Vagina (tissue), 2 donors: ENCODE measurements around the gene ZNF697.

Experiments
- POLR2AphosphoS5 ChIP-seq, 2 donors: sonication (generic); formaldehyde crosslinking; IDR thresholded peaks; one replicate each; pipeline ENCODE4 v1.9.0; 2017; ENCODE audit warnings: antibody characterized with exemption in 2 of 2, mild to moderate bottlenecking in 2 of 2, low read depth in 1 of 2; ENCODE audit not compliant: insufficient read depth in 1 of 2
- TF ChIP-seq, protein P1 (sequence below), 3 experiments: fragments of 450-650 bp in 2 of 3; fragments of 200-600 bp in 1 of 3; sonication (generic) in 1 of 3; IDR thresholded peaks; one replicate each; pipeline ENCODE4 v1.5.1; 2017 to 2019; ENCODE audit warnings: antibody characterized with exemption in 3 of 3, mild to moderate bottlenecking in 2 of 3, moderate library complexity in 2 of 3

DNA sequence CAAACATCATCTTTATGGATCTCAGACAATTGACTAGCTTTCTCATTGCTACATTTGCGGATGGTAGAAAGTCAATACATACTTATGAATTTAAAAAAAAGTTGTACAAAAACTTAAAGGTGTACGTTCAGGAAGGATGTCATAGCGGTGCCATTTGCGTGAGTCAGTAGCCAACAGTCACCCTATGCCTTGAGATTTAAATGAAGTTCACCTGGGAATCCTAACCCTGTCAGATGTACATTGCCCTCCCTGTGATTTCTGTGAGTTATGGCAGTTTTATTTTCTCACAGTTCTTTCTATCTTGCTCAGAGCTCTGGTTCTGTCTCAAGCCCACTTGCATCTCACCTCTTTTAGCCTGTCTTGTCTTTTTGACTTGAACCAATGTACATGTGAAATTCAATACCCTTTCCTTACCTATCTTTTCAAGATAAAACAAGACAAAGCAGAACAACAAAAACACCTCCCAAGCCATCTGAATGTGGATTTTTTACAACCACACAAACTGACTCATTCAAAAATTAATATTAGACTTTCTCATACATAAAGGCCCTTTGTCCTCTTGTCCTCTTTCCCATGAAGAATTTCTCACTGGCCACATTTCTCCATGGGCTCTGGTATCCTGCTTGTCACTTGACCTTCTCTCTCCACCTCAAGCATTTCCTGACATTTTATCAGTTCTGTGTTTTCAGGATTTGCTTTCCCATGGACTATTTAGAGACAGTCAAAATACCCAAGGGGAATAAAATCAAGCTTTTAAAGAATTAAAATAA lies 25.3 kb upstream of the ZNF697 start:
- TF ChIP-seq, protein P1, sequence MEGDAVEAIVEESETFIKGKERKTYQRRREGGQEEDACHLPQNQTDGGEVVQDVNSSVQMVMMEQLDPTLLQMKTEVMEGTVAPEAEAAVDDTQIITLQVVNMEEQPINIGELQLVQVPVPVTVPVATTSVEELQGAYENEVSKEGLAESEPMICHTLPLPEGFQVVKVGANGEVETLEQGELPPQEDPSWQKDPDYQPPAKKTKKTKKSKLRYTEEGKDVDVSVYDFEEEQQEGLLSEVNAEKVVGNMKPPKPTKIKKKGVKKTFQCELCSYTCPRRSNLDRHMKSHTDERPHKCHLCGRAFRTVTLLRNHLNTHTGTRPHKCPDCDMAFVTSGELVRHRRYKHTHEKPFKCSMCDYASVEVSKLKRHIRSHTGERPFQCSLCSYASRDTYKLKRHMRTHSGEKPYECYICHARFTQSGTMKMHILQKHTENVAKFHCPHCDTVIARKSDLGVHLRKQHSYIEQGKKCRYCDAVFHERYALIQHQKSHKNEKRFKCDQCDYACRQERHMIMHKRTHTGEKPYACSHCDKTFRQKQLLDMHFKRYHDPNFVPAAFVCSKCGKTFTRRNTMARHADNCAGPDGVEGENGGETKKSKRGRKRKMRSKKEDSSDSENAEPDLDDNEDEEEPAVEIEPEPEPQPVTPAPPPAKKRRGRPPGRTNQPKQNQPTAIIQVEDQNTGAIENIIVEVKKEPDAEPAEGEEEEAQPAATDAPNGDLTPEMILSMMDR (IDR thresholded peaks at IDR 0.05): no peak
- no peak for TF ChIP-seq POLR2AphosphoS5 (IDR thresholded peaks at IDR 0.05; ENCODE audit: insufficient read depth in 1 of 2, low read depth in 1 of 2)
